Stimulated activated CD4-positive, alpha-beta T cell treated with anti-CD3 and anti-CD28 coated beads, Interleukin-1b, Interleukin-23, amount 100 ng/mL, for 24 hours (primary cell): Measurements from ENCODE around the gene STAG1.
"Not testable (repeated sequence)": the region's sequence is repeated elsewhere in the genome, so short reads cannot be mapped to it uniquely, and the experiment has no call there.

Experiments used
- DNase-seq, 4 experiments: peaks; one replicate each; pipeline ENCODE4 v3.0.0-alpha.2; 2020; ENCODE audit warnings: low read depth in 4 of 4, low spot score in 1 of 4

Gene STAG1

GRCh38 chr3:136334726-136335125 is 417.5 kb downstream of the STAG1 start:
- DNase-seq, result not testable (repeated sequence)

DNA sequence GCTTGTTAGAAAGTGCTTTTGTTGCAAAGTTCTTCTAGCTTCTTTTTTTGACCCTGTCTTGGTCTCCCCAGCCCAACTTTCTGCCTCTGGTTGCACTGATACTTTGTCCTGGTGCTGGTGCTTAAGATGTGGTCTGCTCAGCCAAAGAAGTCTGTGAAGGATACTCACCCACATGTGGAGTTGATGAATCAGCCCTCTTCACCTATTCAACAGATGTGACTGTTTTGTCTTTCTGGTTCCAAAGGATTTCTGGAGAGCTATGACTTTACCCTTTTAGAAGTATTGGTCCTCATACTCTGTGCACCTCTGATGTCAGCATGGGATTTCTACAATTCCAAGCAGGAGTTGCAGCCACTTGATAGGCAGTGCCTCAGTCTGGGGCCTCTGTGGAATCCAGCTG is 418.0 kb downstream of the STAG1 start:
- DNase-seq, result no peak

DNA sequence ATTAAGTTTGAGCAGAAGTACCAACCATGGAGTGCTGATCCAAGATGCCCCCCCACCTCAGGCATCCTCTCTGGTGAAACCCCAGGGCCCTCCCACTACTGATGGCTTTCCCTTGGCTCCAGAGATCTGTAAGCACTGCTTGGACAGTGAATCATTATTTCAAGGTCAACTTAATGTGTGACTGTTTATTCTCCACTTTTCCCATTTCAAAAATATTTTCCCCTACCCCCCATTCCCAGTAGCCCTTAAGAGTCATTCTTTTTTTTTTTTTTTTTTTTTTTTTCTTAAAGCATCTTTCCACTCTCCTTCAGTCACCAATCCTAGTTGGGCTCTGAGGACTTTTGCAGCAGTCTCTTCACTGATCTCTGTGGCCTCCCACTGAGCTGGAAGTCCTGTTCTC is 419.4 kb downstream of the STAG1 start:
- DNase-seq, result no peak

- DNase-seq, result no peak
These were observed 419.9 kb downstream of the STAG1 start for GRCh38 chr3:136332302-136332701.

DNA sequence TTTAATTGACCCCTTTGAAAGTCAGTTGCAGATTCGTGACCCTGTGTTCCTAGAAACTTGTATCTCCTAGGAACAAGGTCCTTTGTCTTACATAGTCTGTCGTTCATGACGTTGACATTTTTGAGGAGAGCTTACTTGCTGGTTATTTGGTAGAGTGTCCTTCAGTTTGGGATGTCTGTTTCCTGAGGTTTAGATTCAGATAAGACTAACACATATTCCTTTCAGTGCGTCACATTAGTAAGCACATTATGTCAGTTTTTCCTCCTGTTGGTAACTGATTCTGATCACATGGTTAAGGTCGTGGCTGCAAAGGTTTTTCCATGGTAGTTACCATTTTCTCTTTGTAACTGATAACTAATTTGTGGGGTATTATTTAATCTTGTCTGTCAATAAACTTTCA is 421.3 kb downstream of the STAG1 start:
- no peak for DNase-seq

- DNase-seq, result no peak
These were observed 422.6 kb downstream of the STAG1 start for GRCh38 chr3:136329593-136329992.

- no peak for DNase-seq
These were observed 424.5 kb downstream of the STAG1 start for GRCh38 chr3:136327671-136328070.

- DNase-seq, result no peak
These were observed 425.9 kb downstream of the STAG1 start for GRCh38 chr3:136326316-136326715.

DNA sequence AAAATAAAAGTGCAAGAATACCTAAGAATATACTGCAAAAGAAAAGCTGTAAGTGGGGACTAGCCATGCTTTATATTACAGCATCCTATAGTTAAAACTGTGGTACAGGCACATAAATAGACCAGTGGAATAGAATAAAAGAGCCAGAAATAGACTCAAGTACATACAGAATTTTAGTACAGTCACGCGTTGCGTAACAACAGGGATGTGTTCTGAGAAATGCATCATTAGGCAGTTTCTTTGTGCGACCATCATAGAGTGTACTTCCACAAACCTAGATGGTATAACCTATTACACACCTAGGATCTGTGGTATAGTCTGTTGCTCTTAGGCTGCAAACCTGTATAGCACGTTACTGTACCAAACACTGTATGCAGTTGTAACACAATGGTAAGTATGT is 440.2 kb downstream of the STAG1 start:
- DNase-seq, result no peak

- no peak for DNase-seq
These were observed 440.9 kb downstream of the STAG1 start for GRCh38 chr3:136311261-136311660.

DNA sequence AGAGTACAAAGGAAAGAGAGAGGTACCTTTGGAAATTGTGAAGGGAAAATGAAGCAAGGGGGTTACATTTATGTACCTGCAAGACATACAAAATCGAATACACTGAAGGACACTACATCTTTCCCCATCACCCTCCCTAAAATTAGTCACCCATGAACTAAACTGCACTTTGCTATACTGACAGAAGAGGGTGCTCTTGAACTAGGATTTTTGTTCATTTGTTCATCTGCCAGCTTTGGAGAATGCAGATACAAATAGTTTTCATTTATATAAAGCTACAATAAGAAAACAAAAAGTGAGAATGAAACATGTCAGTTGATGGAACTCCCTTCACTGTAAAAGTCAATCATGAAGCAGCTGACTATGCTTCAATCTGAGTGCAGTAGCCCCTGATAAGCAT is 446.3 kb downstream of the STAG1 start:
- no peak for DNase-seq

GRCh38 chr3:136300444-136300843 is 451.7 kb downstream of the STAG1 start:
- DNase-seq, result no peak

GRCh38 chr3:136297826-136298225 is 454.4 kb downstream of the STAG1 start:
- DNase-seq, result no peak

- DNase-seq, result no peak
These were observed 455.2 kb downstream of the STAG1 start for GRCh38 chr3:136296960-136297359.

DNA sequence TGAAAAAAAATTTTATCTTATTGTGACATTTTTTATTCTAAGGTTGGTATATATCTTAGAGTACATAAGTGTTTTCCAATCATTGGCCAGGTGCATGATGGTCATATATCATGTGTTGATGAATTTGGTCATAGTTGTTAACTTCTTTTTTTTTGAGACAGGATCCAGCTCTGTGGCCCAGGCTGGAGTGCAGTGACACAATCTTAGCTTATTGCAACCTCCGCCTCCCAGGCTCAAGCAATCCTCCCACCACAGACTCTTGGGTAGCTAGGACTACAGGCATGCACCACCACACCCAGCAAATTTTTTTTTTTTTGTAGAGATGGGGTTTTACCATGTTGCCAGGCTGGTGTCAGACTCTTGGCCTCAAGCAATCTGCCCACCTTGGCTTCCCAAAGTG is 458.0 kb downstream of the STAG1 start:
- no peak for DNase-seq

DNA sequence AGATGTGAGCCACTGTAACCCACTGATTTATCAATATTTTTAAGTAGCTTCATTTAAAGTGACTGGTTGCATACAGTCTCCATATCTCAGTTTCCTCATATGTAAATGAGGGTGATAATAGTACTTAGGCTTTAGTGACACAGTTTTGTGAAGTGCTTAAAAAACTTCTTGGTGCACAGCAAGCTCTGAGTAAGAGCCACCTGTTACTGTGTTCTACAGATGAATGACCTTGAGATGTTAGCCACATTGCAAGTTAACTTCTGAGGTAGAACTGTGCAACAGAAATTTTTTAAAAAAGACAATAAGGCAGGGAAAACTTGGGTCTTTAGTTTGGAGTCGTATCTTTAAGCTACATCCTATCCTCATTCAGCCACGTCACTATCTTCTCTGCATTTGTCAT is 458.9 kb downstream of the STAG1 start:
- DNase-seq, result no peak

GRCh38 chr3:136292500-136292899 is 459.7 kb downstream of the STAG1 start:
- no peak for DNase-seq

DNA sequence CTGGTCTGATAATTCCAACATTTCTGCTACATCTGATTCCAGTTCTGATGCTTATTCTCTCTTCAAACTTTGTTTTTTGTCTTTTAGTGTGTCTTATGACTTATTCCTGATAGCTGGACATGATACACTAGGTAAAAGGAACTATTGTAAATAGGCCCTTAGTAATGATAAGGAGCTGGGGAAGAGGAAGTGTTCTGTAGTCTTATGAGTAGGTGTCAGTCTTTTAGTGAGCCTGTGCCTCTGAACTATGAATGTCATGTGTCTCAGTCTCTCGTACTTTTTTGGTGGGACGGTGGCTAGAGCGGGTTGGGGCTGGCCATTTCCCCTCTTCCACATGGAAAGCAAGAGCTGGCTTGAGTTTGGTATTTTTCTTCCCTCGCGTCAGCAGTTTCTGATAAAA is 460.9 kb downstream of the STAG1 start:
- DNase-seq, result no peak
